MM.1S (cell line): ENCODE measurements around the gene SLC24A3.

Experiments
- DNase-seq: peaks from one replicate; pipeline ENCODE4 v3.0.0-alpha.2; 2015
- H2AFZ ChIP-seq: fragments of 300-600 bp; sonication (generic); 2 replicates; pipeline ENCODE4 v1.6.0; 2016; ENCODE audit warnings: antibody characterized with exemption, low read length
- H3F3A ChIP-seq: fragments of 300-600 bp; sonication (generic); 2 replicates; pipeline ENCODE4 v1.6.1; 2016; ENCODE audit warnings: mild to moderate bottlenecking, antibody characterized with exemption, low read length, moderate library complexity, mixed read lengths; ENCODE audit not compliant: insufficient read depth
- H3K27ac ChIP-seq: fragments of 300-600 bp; sonication (generic); 2 replicates; pipeline ENCODE4 v1.5.1; 2016; ENCODE audit warnings: mild to moderate bottlenecking, low read length
- H3K27me3 ChIP-seq: fragments of 300-600 bp; sonication (generic); replicated peaks from 2 replicates; pipeline ENCODE4 v1.6.0; 2016; ENCODE audit warnings: low read length; ENCODE audit not compliant: insufficient read depth
- H3K36me3 ChIP-seq: fragments of 300-600 bp; sonication (generic); replicated peaks from 2 replicates; pipeline ENCODE4 v1.6.1; 2016; ENCODE audit warnings: mild to moderate bottlenecking, low read length, mixed read lengths; ENCODE audit not compliant: insufficient read depth
- H3K4me1 ChIP-seq: fragments of 300-600 bp; sonication (generic); 2 replicates; pipeline ENCODE4 v1.6.1; 2016; ENCODE audit warnings: low read length, mixed read lengths
- H3K4me2 ChIP-seq: fragments of 300-600 bp; sonication (generic); 2 replicates; pipeline ENCODE4 v1.6.0; 2016; ENCODE audit warnings: low read depth, low read length
- H3K4me3 ChIP-seq: fragments of 300-600 bp; sonication (generic); 2 replicates; pipeline ENCODE4 v1.5.1; 2016; ENCODE audit warnings: low read length, mixed read lengths
- H3K79me2 ChIP-seq: fragments of 300-600 bp; sonication (generic); 2 replicates; pipeline ENCODE4 v1.6.1; 2016; ENCODE audit warnings: mixed run types, low read length, mixed read lengths
- H3K9ac ChIP-seq: fragments of 300-600 bp; sonication (generic); 2 replicates; pipeline ENCODE4 v1.6.1; 2016; ENCODE audit warnings: low read length, mixed read lengths
- H3K9me2 ChIP-seq: fragments of 300-600 bp; sonication (generic); replicated peaks from 2 replicates; pipeline ENCODE4 v1.6.1; 2016; ENCODE audit warnings: mild to moderate bottlenecking, low read length, mixed read lengths; ENCODE audit not compliant: insufficient read depth
- H3K9me3 ChIP-seq: fragments of 300-600 bp; sonication (generic); replicated peaks from 2 replicates; pipeline ENCODE4 v1.6.1; 2016; ENCODE audit warnings: mild to moderate bottlenecking, low read length, mixed read lengths; ENCODE audit not compliant: insufficient read depth
- H4K20me1 ChIP-seq: fragments of 300-600 bp; sonication (generic); 2 replicates; pipeline ENCODE4 v1.6.1; 2016; ENCODE audit warnings: mild to moderate bottlenecking, low read length, moderate library complexity, mixed read lengths; ENCODE audit not compliant: insufficient read depth
- EZH2 ChIP-seq: fragments of 300-600 bp; sonication (generic); optimal IDR thresholded peaks from 2 replicates; pipeline ENCODE3; 2017; ENCODE audit warnings: low read depth, mild to moderate bottlenecking, antibody characterized with exemption, low read length, mixed read lengths
- EZH2phosphoT487 ChIP-seq: fragments of 300-600 bp; sonication (generic); IDR thresholded peaks from 2 replicates; pipeline ENCODE4 v1.6.1; 2018; ENCODE audit warnings: antibody characterized with exemption, low read length
- TF ChIP-seq, protein P1 (sequence below): fragments of 300-600 bp; sonication (generic); IDR thresholded peaks from 2 replicates; pipeline ENCODE4 v1.5.1; 2016; ENCODE audit warnings: antibody characterized with exemption, low read length, mixed read lengths

SLC24A3 gene

DNA sequence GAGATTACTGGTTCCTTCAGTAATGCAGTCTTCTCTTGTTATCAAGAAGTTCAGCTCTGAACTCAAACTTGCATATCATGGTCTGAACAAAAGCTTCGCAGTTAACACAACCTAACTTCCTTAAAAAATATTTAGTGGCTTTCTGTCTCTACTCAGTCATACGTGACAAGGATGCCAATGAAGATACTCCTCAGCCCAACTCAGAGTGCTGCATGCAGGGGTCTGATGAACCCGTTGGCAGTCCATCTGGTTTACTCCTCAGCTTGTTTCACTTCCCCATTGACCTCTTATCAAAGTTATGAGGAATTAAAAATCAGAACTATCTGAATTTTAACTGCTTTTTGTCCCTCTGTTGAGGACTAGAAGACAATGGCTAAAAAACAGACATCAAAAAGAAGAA, 489.0 kb downstream of the SLC24A3 start:
- Histone ChIP-seq H3K36me3 (no peaks in the 10 kb centered on the region), H3K9me2 (no peaks in the 10 kb centered on the region), H3K4me3 (no peak overlapping the region), H4K20me1 (no peaks in the 10 kb centered on the region), H3K9me3 (no peaks in the 10 kb centered on the region), H3K4me2 (no peak overlapping the region), H3F3A (no peaks in the 10 kb centered on the region), H3K27me3 (no peaks in the 10 kb centered on the region), H3K79me2 (no peaks in the 10 kb centered on the region), H3K27ac (no peak overlapping the region), H3K9ac (no peak overlapping the region), H3K4me1 (peaks cover 16% of the 10 kb centered on the region; the same call in 1 of the 2 replicates), H2AFZ (no peak overlapping the region)
- TF ChIP-seq, protein P1, sequence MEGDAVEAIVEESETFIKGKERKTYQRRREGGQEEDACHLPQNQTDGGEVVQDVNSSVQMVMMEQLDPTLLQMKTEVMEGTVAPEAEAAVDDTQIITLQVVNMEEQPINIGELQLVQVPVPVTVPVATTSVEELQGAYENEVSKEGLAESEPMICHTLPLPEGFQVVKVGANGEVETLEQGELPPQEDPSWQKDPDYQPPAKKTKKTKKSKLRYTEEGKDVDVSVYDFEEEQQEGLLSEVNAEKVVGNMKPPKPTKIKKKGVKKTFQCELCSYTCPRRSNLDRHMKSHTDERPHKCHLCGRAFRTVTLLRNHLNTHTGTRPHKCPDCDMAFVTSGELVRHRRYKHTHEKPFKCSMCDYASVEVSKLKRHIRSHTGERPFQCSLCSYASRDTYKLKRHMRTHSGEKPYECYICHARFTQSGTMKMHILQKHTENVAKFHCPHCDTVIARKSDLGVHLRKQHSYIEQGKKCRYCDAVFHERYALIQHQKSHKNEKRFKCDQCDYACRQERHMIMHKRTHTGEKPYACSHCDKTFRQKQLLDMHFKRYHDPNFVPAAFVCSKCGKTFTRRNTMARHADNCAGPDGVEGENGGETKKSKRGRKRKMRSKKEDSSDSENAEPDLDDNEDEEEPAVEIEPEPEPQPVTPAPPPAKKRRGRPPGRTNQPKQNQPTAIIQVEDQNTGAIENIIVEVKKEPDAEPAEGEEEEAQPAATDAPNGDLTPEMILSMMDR = no peak
- TF ChIP-seq EZH2phosphoT487 = no peak
- no peak for TF ChIP-seq EZH2
- peak; percentile 14 for DNase-seq

DNA sequence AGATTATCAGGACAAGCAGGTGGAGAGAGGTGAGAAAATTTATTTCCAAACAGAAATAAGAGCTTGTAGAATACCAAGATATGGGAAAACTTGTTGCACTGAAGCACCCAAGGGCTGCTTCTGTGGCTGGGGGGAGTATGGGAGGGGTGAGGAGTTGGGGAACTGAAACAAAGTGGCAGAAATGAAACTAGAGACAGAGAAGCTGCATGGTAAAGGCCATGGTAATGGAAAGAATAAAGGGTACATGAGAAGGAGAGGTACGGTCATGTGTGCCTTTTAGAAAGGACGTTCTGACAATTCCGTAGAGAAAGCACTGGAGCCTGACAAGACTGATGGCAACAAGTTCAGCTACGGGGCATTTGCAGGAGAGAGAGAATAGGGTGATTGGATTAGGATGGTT, 494.0 kb downstream of the SLC24A3 start:
- Histone ChIP-seq H3K9me2 (no peaks in the 10 kb centered on the region), H3K27me3 (no peaks in the 10 kb centered on the region), H3K4me2 (0 out of 2 replicates have a peak overlapping the region, but pooled peaks have one; percentile 2), H2AFZ (no peak overlapping the region), H3K27ac (peak overlapping the region; percentile 34; the same call in 1 of the 2 replicates), H3F3A (no peaks in the 10 kb centered on the region), H3K36me3 (no peaks in the 10 kb centered on the region), H3K4me3 (no peak overlapping the region), H3K4me1 (peaks cover 18% of the 10 kb centered on the region), H3K9me3 (no peaks in the 10 kb centered on the region), H3K9ac (no peak overlapping the region), H4K20me1 (no peaks in the 10 kb centered on the region), H3K79me2 (no peaks in the 10 kb centered on the region)
- TF ChIP-seq, protein P1 = no peak
- TF ChIP-seq EZH2phosphoT487 (no peak), EZH2 (no peak)
- DNase-seq = peak; percentile 38

DNA sequence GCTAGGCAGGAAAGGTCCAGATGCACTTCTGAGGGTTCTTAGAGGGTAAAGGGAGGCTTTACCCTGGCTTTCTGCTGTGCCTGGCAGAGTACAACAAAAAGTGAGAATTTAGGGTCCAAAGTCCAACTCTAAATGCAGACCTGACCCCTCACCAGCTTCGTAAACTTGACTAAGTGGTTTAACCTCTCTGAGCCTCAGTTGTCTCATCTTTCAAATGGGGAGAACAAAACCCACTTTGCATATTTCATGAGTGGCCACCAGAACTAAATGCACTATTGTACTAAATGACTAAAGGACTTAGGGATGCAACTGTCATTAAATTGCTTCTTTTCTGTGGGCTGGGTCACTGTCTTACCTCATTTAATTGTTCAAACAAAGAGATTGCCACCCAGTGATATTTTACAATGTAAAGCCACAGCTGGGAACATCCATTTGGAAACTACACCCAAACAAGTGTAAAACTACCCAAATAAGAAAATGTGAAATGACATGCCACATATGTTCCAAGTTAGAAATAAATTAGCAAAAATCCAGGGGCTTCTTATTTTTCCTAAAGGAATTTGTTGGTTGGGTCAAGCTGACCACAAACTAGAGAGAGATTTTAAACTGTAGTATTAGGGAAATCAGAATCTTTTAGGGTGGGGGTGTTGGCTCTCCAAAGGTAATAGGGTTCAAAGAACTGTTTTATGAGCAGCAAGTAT, 497.3 kb downstream of the SLC24A3 start:
- TF ChIP-seq EZH2 (no peak), EZH2phosphoT487 (no peak)
- TF ChIP-seq, protein P1 = no peak
- Histone ChIP-seq H2AFZ (no peak overlapping the region), H3K27me3 (no peaks in the 10 kb centered on the region)

More for the DNA sequence above, 497.3 kb downstream of the SLC24A3 start:
- Histone ChIP-seq H3K9me3 (no peaks in the 10 kb centered on the region), H3K4me1 (peaks cover 15% of the 10 kb centered on the region), H3K9me2 (no peaks in the 10 kb centered on the region), H4K20me1 (no peaks in the 10 kb centered on the region), H3K4me3 (no peak overlapping the region), H3F3A (no peaks in the 10 kb centered on the region), H3K4me2 (no peak overlapping the region), H3K27ac (no peak overlapping the region), H3K79me2 (no peaks in the 10 kb centered on the region), H3K9ac (no peak overlapping the region), H3K36me3 (no peaks in the 10 kb centered on the region)
- no peak for DNase-seq
